Neuron (in vitro differentiated cells): ENCODE results near the gene KRT13.
"Not testable (repeated sequence)": the region's sequence is repeated elsewhere in the genome, so short reads cannot be mapped to it uniquely, and the experiment has no call there.

Experiments
- H2AFZ ChIP-seq: one replicate; pipeline ENCODE4 v1.6.1; 2013; ENCODE audit warnings: low read depth, mild to moderate bottlenecking, inconsistent platforms, low read length, moderate library complexity
- H3K27me3 ChIP-seq: one replicate; pipeline ENCODE4 v1.6.1; 2013; ENCODE audit warnings: low read length; ENCODE audit not compliant: insufficient read depth
- H3K36me3 ChIP-seq: one replicate; pipeline ENCODE4 v1.6.1; 2013; ENCODE audit warnings: low read length; ENCODE audit not compliant: insufficient read depth
- H3K4me1 ChIP-seq: one replicate; pipeline ENCODE4 v1.6.1; 2013; ENCODE audit warnings: low read length; ENCODE audit not compliant: insufficient read depth
- H3K4me3 ChIP-seq: 2 replicates; pipeline ENCODE4 v1.5.1; 2013; ENCODE audit warnings: mild to moderate bottlenecking, low read length, moderate library complexity
- H3K9me3 ChIP-seq: one replicate; pipeline ENCODE4 v1.6.1; 2013; ENCODE audit warnings: low read length

Gene KRT13

GRCh38 chr17:41544491-41544892 lies 39.1 kb upstream of the KRT13 start:
- Histone ChIP-seq H3K27me3 (no peaks in the 10 kb centered on the region), H3K9me3 (no peaks in the 10 kb centered on the region), H3K4me1 (peaks cover 2% of the 10 kb centered on the region), H3K4me3 (no peak overlapping the region), H2AFZ (no peak overlapping the region), H3K36me3 (no peaks in the 10 kb centered on the region)

GRCh38 chr17:41542786-41543185 lies 37.4 kb upstream of the KRT13 start:
- not testable (repeated sequence) for H3K4me3 ChIP-seq, H3K9me3 ChIP-seq, H3K27me3 ChIP-seq, H3K4me1 ChIP-seq, H2AFZ ChIP-seq, H3K36me3 ChIP-seq

GRCh38 chr17:41542357-41542756 lies 36.9 kb upstream of the KRT13 start:
- H3K9me3 ChIP-seq: no peaks in the 10 kb centered on the region
- no peak overlapping the region for H3K4me3 ChIP-seq
- no peaks in the 10 kb centered on the region for H3K4me1 ChIP-seq
- no peaks in the 10 kb centered on the region for H3K36me3 ChIP-seq
- no peaks in the 10 kb centered on the region for H3K27me3 ChIP-seq
- H2AFZ ChIP-seq: no peak overlapping the region

GRCh38 chr17:41540921-41541625 lies 35.7 kb upstream of the KRT13 start:
- Histone ChIP-seq H3K9me3 (no peaks in the 10 kb centered on the region), H3K4me1 (no peaks in the 10 kb centered on the region), H3K27me3 (no peaks in the 10 kb centered on the region), H3K36me3 (no peaks in the 10 kb centered on the region), H3K4me3 (no peak overlapping the region), H2AFZ (no peak overlapping the region)

GRCh38 chr17:41539979-41540701 lies 34.7 kb upstream of the KRT13 start:
- Histone ChIP-seq H3K36me3 (no peaks in the 10 kb centered on the region), H3K4me3 (no peak overlapping the region), H3K9me3 (no peaks in the 10 kb centered on the region), H3K27me3 (peaks cover 4% of the 10 kb centered on the region), H3K4me1 (no peaks in the 10 kb centered on the region), H2AFZ (no peak overlapping the region)

- Histone ChIP-seq H2AFZ (no peak overlapping the region), H3K4me3 (no peak overlapping the region), H3K4me1 (no peaks in the 10 kb centered on the region), H3K27me3 (peaks cover 6% of the 10 kb centered on the region), H3K9me3 (no peaks in the 10 kb centered on the region), H3K36me3 (no peaks in the 10 kb centered on the region)
These were observed 33.7 kb upstream of the KRT13 start for GRCh38 chr17:41539071-41539492.

GRCh38 chr17:41538565-41538991 lies 33.2 kb upstream of the KRT13 start:
- Histone ChIP-seq H2AFZ (no peak overlapping the region), H3K4me3 (no peak overlapping the region), H3K36me3 (no peaks in the 10 kb centered on the region), H3K9me3 (no peaks in the 10 kb centered on the region), H3K27me3 (peaks cover 6% of the 10 kb centered on the region), H3K4me1 (no peaks in the 10 kb centered on the region)

GRCh38 chr17:41537990-41538389 lies 32.6 kb upstream of the KRT13 start:
- Histone ChIP-seq H3K4me3 (no peak overlapping the region), H3K9me3 (no peaks in the 10 kb centered on the region), H3K4me1 (no peaks in the 10 kb centered on the region), H3K36me3 (no peaks in the 10 kb centered on the region), H3K27me3 (peaks cover 6% of the 10 kb centered on the region), H2AFZ (no peak overlapping the region)

GRCh38 chr17:41537614-41537954 lies 32.2 kb upstream of the KRT13 start:
- no peaks in the 10 kb centered on the region for H3K36me3 ChIP-seq
- H3K9me3 ChIP-seq: no peaks in the 10 kb centered on the region
- H3K4me3 ChIP-seq: no peak overlapping the region
- no peaks in the 10 kb centered on the region for H3K4me1 ChIP-seq
- H3K27me3 ChIP-seq: peaks cover 6% of the 10 kb centered on the region
- no peak overlapping the region for H2AFZ ChIP-seq

- no peaks in the 10 kb centered on the region for H3K9me3 ChIP-seq
- H3K4me3 ChIP-seq: no peak overlapping the region
- H3K4me1 ChIP-seq: no peaks in the 10 kb centered on the region
- H2AFZ ChIP-seq: no peak overlapping the region
- no peaks in the 10 kb centered on the region for H3K36me3 ChIP-seq
- H3K27me3 ChIP-seq: peaks cover 12% of the 10 kb centered on the region
These were observed 31.6 kb upstream of the KRT13 start for GRCh38 chr17:41536741-41537613.

GRCh38 chr17:41535764-41536481 lies 30.5 kb upstream of the KRT13 start:
- no peaks in the 10 kb centered on the region for H3K4me1 ChIP-seq
- peaks cover 17% of the 10 kb centered on the region for H3K27me3 ChIP-seq
- no peaks in the 10 kb centered on the region for H3K36me3 ChIP-seq

GRCh38 chr17:41534899-41535546 lies 29.6 kb upstream of the KRT13 start:
- Histone ChIP-seq H3K4me1 (no peaks in the 10 kb centered on the region), H3K27me3 (peaks cover 26% of the 10 kb centered on the region), H3K4me3 (no peak overlapping the region), H3K9me3 (no peaks in the 10 kb centered on the region), H3K36me3 (no peaks in the 10 kb centered on the region), H2AFZ (no peak overlapping the region)

More at GRCh38 chr17:41535764-41536481, 30.5 kb upstream of the KRT13 start:
- Histone ChIP-seq H2AFZ (no peak overlapping the region), H3K9me3 (no peaks in the 10 kb centered on the region), H3K4me3 (no peak overlapping the region)
